H1 (cell line): ENCODE results near the gene PPP1R12C. TPM values are rescaled to one million over a fixed set of nuclear protein-coding genes. Genes with fewer than 3 reads are reported as not detected.
A peak's percentile ranks its signal among the peaks of the same experiment; 100 is the strongest.

Experiments
- CTCF ChIA-PET: fragments of 300-600 bp; sonication (Branson Sonifier 250); formaldehyde crosslinking; loops from one replicate; lab custom pipeline; 2021; ENCODE audit not compliant: partially characterized antibody; lab: Charles Lee
- POLR2A ChIA-PET: fragments of 300-600 bp; sonication (Branson Sonifier 250); formaldehyde crosslinking; loops from one replicate; lab custom pipeline; 2021; ENCODE audit warnings: inconsistent platforms; ENCODE audit not compliant: partially characterized antibody; lab: Charles Lee
- DNase-seq, 2 experiments: peaks; one replicate each; pipeline versions ENCODE4 v3.0.0 to v3.0.0-alpha.2; 2010 to 2022; ENCODE audit warnings: low spot score in 2 of 2, low read depth in 1 of 2, mixed read lengths in 1 of 2
- FAIRE-seq: peaks from 2 replicates; lab custom pipeline; 2011; peaks lifted over from hg19 to GRCh38; lab: Jason Lieb, UNC
- H2AFZ ChIP-seq: 2 replicates; pipeline ENCODE4 v1.8.1; 2012; ENCODE audit warnings: low read length, inconsistent platforms
- H2AK5ac ChIP-seq: 2 replicates; pipeline ENCODE4 v1.6.1; 2013; ENCODE audit warnings: low read depth, low read length
- H2BK120ac ChIP-seq: replicated peaks from 2 replicates; pipeline ENCODE3; 2013; ENCODE audit warnings: low read depth, low read length, inconsistent platforms
- H2BK12ac ChIP-seq: 2 replicates; pipeline ENCODE4 v1.6.1; 2013; ENCODE audit warnings: low read depth, low read length
- H2BK15ac ChIP-seq: 2 replicates; pipeline ENCODE4 v1.6.1; 2013; ENCODE audit warnings: low read length
- H2BK20ac ChIP-seq: 2 replicates; pipeline ENCODE4 v1.6.1; 2013; ENCODE audit warnings: low read length
- H2BK5ac ChIP-seq: 2 replicates; pipeline ENCODE4 v1.6.1; 2013; ENCODE audit warnings: low read depth, low read length
- H3K14ac ChIP-seq: 2 replicates; pipeline ENCODE4 v1.6.1; 2013; ENCODE audit warnings: inconsistent platforms; ENCODE audit not compliant: insufficient read length
- H3K18ac ChIP-seq: 2 replicates; pipeline ENCODE4 v1.6.1; 2013; ENCODE audit warnings: low read length; ENCODE audit errors: extremely low read depth
- H3K23ac ChIP-seq: 2 replicates; pipeline ENCODE4 v1.6.1; 2013; ENCODE audit warnings: inconsistent platforms; ENCODE audit not compliant: insufficient read length
- H3K23me2 ChIP-seq: 2 replicates; pipeline ENCODE4 v1.6.1; 2013; ENCODE audit warnings: low read depth, low read length
- H3K27ac ChIP-seq: 2 replicates; pipeline ENCODE4 v1.6.1; 2011; ENCODE audit warnings: low read depth, low read length, inconsistent platforms
- H3K27me3 ChIP-seq, 4 experiments: replicated peaks in 1 of 4; 1 replicate in 1 of 4; 2 replicates in 3 of 4; pipeline versions ENCODE4 v1.6.1 to v1.8.1; 2011 to 2013; ENCODE audit warnings: low read length in 3 of 4, mild to moderate bottlenecking in 3 of 4, inconsistent platforms in 2 of 4, mixed read lengths in 2 of 4, moderate library complexity in 1 of 4; ENCODE audit not compliant: control insufficient read depth in 3 of 4, insufficient read depth in 3 of 4; ENCODE audit errors: extremely low read depth in 1 of 4
- H3K36me3 ChIP-seq, 4 experiments: 2 replicates each; pipeline versions ENCODE4 v1.6.1 to v1.8.1; 2011 to 2013; ENCODE audit warnings: mild to moderate bottlenecking in 4 of 4, low read length in 3 of 4, moderate library complexity in 2 of 4, control low read depth in 1 of 4, inconsistent platforms in 1 of 4; ENCODE audit not compliant: insufficient read depth in 4 of 4, control insufficient read depth in 2 of 4
- H3K4ac ChIP-seq: replicated peaks from 2 replicates; pipeline ENCODE3; 2013; ENCODE audit warnings: low read length, low read depth, mixed read lengths, inconsistent platforms; ENCODE audit not compliant: insufficient read length
- H3K4me1 ChIP-seq, 4 experiments: replicated peaks in 1 of 4; 1 replicate in 1 of 4; 2 replicates in 3 of 4; pipeline versions ENCODE4 v1.6.1 to v1.8.1; 2011 to 2013; ENCODE audit warnings: low read length in 3 of 4, inconsistent platforms in 2 of 4, mixed read lengths in 1 of 4; ENCODE audit not compliant: insufficient read depth in 4 of 4, control insufficient read depth in 3 of 4
- H3K4me2 ChIP-seq, 2 experiments: 2 replicates each; pipeline versions ENCODE4 v1.6.1 to v1.8.1; 2011 to 2013; ENCODE audit warnings: low read depth in 2 of 2, low read length in 2 of 2, control low read depth in 1 of 2, inconsistent platforms in 1 of 2, mild to moderate bottlenecking in 1 of 2; ENCODE audit not compliant: insufficient read depth in 1 of 2
- H3K4me3 ChIP-seq, 4 experiments: fragments of 200-600, 300-600 bp in 1 of 4; sonication (generic), shearing (Covaris generic), sonication (Bioruptor Twin) in 1 of 4; 2 replicates each; pipeline versions ENCODE4 v1.5.1 to v1.8.1; 2011 to 2016; ENCODE audit warnings: low read length in 4 of 4, low read depth in 3 of 4, control low read depth in 2 of 4, inconsistent platforms in 2 of 4, mild to moderate bottlenecking in 2 of 4, mixed read lengths in 1 of 4, moderate library complexity in 1 of 4; ENCODE audit not compliant: insufficient read depth in 2 of 4; ENCODE audit errors: extremely low read depth in 1 of 4
- H3K56ac ChIP-seq: replicated peaks from 2 replicates; pipeline ENCODE3; 2013; ENCODE audit warnings: low read depth, mild to moderate bottlenecking, mixed read lengths, low read length, inconsistent platforms; ENCODE audit not compliant: insufficient read length
- H3K79me1 ChIP-seq: 2 replicates; pipeline ENCODE4 v1.6.1; 2013; ENCODE audit warnings: low read depth, low read length, control low read depth
- H3K79me2 ChIP-seq, 2 experiments: 2 replicates each; pipeline versions ENCODE4 v1.6.1 to v1.8.1; 2012 to 2013; ENCODE audit warnings: low read length in 2 of 2, mild to moderate bottlenecking in 2 of 2, inconsistent platforms in 1 of 2; ENCODE audit not compliant: insufficient read depth in 2 of 2, control insufficient read depth in 1 of 2
- H3K9ac ChIP-seq, 4 experiments: replicated peaks in 1 of 4; 1 replicate in 1 of 4; 2 replicates in 3 of 4; pipeline versions ENCODE4 v1.6.1 to v1.8.1; 2011 to 2013; ENCODE audit warnings: low read depth in 3 of 4, low read length in 3 of 4, control low read depth in 2 of 4, mild to moderate bottlenecking in 2 of 4, moderate library complexity in 2 of 4, inconsistent platforms in 1 of 4; ENCODE audit errors: extremely low read depth in 1 of 4
- H3K9me3 ChIP-seq, 2 experiments: 2 replicates each; pipeline versions ENCODE4 v1.6.1 to v1.8.1; 2012 to 2013; ENCODE audit warnings: mild to moderate bottlenecking in 2 of 2, moderate library complexity in 2 of 2, control low read depth in 1 of 2, inconsistent platforms in 1 of 2, low read depth in 1 of 2, low read length in 1 of 2, mixed read lengths in 1 of 2; ENCODE audit not compliant: insufficient read depth in 2 of 2
- H4K20me1 ChIP-seq, 2 experiments: replicated peaks in 1 of 2; 2 replicates each; pipeline versions ENCODE3 to v1.8.1; 2011 to 2013; ENCODE audit warnings: inconsistent platforms in 2 of 2, low read length in 2 of 2, mild to moderate bottlenecking in 1 of 2; ENCODE audit not compliant: insufficient read depth in 2 of 2, control insufficient read depth in 1 of 2
- H4K5ac ChIP-seq: 2 replicates; pipeline ENCODE4 v1.6.1; 2013; ENCODE audit warnings: low read length, low read depth, mixed read lengths, inconsistent platforms; ENCODE audit not compliant: insufficient read length
- H4K8ac ChIP-seq: 2 replicates; pipeline ENCODE4 v1.8.0; 2013; ENCODE audit warnings: mild to moderate bottlenecking, moderate library complexity, low read length, inconsistent platforms; ENCODE audit not compliant: insufficient read depth; ENCODE audit errors: extremely low read depth
- H4K91ac ChIP-seq: replicated peaks from 2 replicates; pipeline ENCODE3; 2013; ENCODE audit warnings: low read length, mixed read lengths, inconsistent platforms; ENCODE audit not compliant: insufficient read length
- WGBS, 2 experiments: shearing (Covaris generic) in 1 of 2; methylation state at CpG; one replicate each; pipeline versions ENCODE4 v1.1.6 to v1.1.7; 2013 to 2015; ENCODE audit warnings: low lambda C conversion rate in 2 of 2, mixed read lengths in 2 of 2, inconsistent platforms in 1 of 2, low coverage in 1 of 2, missing lambda C conversion rate in 1 of 2; ENCODE audit not compliant: insufficient replicate concordance in 2 of 2, insufficient coverage in 1 of 2, insufficient read length in 1 of 2; ENCODE audit errors: extremely low coverage in 1 of 2, missing lambda C conversion rate in 1 of 2; 5-methylcytosine and 5-hydroxymethylcytosine counted together
- polyA plus RNA-seq, 7 experiments: library from polyadenylated mRNA; depleted of rRNA in 3 of 7; stranded (reverse) in 5 of 7; unstranded in 2 of 7; fragments of >200 nt in 5 of 7; fragments of 200-250 nt in 2 of 7; gene quantifications; 1 replicate in 5 of 7; 2 replicates in 1 of 7; 4 replicates in 1 of 7; pipeline versions ENCODE4 v1.2.1 to v1.2.3, GENCODE V29; 2011 to 2013; ENCODE audit warnings: missing spikeins in 2 of 7, mixed read lengths in 2 of 7
- total RNA-seq: library from RNA; stranded (reverse); fragmentation: NEBNext Ultra II Directional; extraction: Animal tissue kit (Norgen Biotek cat#: 25700); gene quantifications from 2 replicates; pipeline ENCODE4 v1.2.1, GENCODE V29; 2021
- TF ChIP-seq, protein P1 (sequence below): IDR thresholded peaks from 2 replicates; pipeline ENCODE4 v1.6.1; 2012; ENCODE audit warnings: inconsistent platforms

Gene PPP1R12C
- total and polyA plus RNA-seq, 2 of the 8 experiments (the other 6 are each of a cell fraction or from before 2014, with no cell fraction given) = 31.7 to 71.5 TPM

GRCh38 chr19:55081770-55082019, 35.7 kb downstream of the PPP1R12C start:
- DNase-seq = no peak
- Histone ChIP-seq H2BK5ac (no peak overlapping the region), H3K9ac (peak overlapping the region in 2 of 4 experiments; percentile 58 to 63; a peak in 4 of 7 replicates), H2BK120ac (no peak overlapping the region), H2AFZ (no peak overlapping the region), H2BK20ac (no peak overlapping the region), H3K23ac (no peak overlapping the region), H2BK12ac (no peak overlapping the region), H3K79me1 (no peaks in the 10 kb centered on the region), H3K23me2 (peaks cover 20% of the 10 kb centered on the region), H3K79me2 (no peaks in the 10 kb centered on the region), H4K20me1 (peaks cover 5 to 14% of the 10 kb centered on the region in 2 experiments), H3K4me1 (peaks cover 0 to 16% (median 12%) of the 10 kb centered on the region in 4 experiments; a peak in 5 of 7 replicates), H3K4ac (no peak overlapping the region), H4K91ac (no peak overlapping the region), H4K8ac (peak overlapping the region; percentile 87; the same call in 1 of the 2 replicates), H3K27me3 (peaks cover 0 to 13% (median 9%) of the 10 kb centered on the region in 4 experiments; a peak in 5 of 7 replicates), H3K9me3 (no peaks in the 10 kb centered on the region), H2BK15ac (no peak overlapping the region), H3K36me3 (no peaks in the 10 kb centered on the region), H4K5ac (no peak overlapping the region), H3K14ac (no peak overlapping the region), H3K18ac (peak overlapping the region; percentile 71), H3K27ac (no peak overlapping the region), H3K56ac (no peak overlapping the region), H3K4me3 (peak overlapping the region; percentile 48 to 77 (median 59)), H3K4me2 (peak overlapping the region; percentile 74 to 93), H2AK5ac (no peak overlapping the region)
- FAIRE-seq = no peak
- ChIA-PET CTCF (interaction anchor here (1.1 to 1.3 kb wide), 3 partner anchors 14 to 65 kb away, joined by 3 to 5 read pairs (median 3); no protein-coding TSS in a partner anchor), POLR2A (interaction anchor here (1.6 to 5.1 kb wide), 8 partner anchors 9 to 619 kb away, joined by 3 to 33 read pairs (median 10); partner anchors contain the start of genes LENG9 and PPP1R12C)
- WGBS, 2 experiments = 4% methylated on average over 10 of the region's 22 CpGs; no CpG with 5 or more reads in 1 of the 2 experiments
- TF ChIP-seq, protein P1, sequence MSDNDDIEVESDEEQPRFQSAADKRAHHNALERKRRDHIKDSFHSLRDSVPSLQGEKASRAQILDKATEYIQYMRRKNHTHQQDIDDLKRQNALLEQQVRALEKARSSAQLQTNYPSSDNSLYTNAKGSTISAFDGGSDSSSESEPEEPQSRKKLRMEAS = peak; percentile 78
